SK-N-SH treated with all-trans-retinoic acid at 6 μM for 48 hours (cell line): ENCODE measurements around the gene KIF24.

Experiments used
- ATAC-seq: fragments of 200-7000 bp; cut with Tn5 transposase; 3 replicates; pipeline ENCODE4 v1.9.1; 2020; ENCODE audit warnings: mild to moderate bottlenecking, moderate library complexity
- ARNTL ChIP-seq: fragments of 450-650 bp; formaldehyde crosslinking; IDR thresholded peaks from 2 replicates; pipeline ENCODE4 v1.5.0; 2020; ENCODE audit warnings: low read depth, mild to moderate bottlenecking, moderate library complexity, borderline replicate concordance
- BACH2 ChIP-seq: fragments of 250-450 bp; sonication (Bioruptor Pico); IDR thresholded peaks from 2 replicates; pipeline ENCODE4 v1.9.0; 2021; ENCODE audit warnings: mild to moderate bottlenecking, borderline replicate concordance
- CSDC2 ChIP-seq: fragments of 250-450 bp; sonication (Bioruptor Pico); IDR thresholded peaks from 2 replicates; pipeline ENCODE4 v1.5.0; 2020; ENCODE audit warnings: mild to moderate bottlenecking, moderate library complexity
- ESRRG ChIP-seq: fragments of 250-450 bp; sonication (Bioruptor Pico); IDR thresholded peaks from 2 replicates; pipeline ENCODE4 v1.6.1; 2021; ENCODE audit warnings: mild to moderate bottlenecking
- GLIS3 ChIP-seq: fragments of 250-450 bp; sonication (Bioruptor Pico); IDR thresholded peaks from 2 replicates; pipeline ENCODE4 v1.5.0; 2020; ENCODE audit warnings: mild to moderate bottlenecking, moderate library complexity
- ISL1 ChIP-seq: fragments of 250-450 bp; sonication (Bioruptor Pico); IDR thresholded peaks from 2 replicates; pipeline ENCODE4 v2.1.2; 2022; ENCODE audit warnings: mild to moderate bottlenecking, moderate library complexity
- OSR1 ChIP-seq: fragments of 250-450 bp; sonication (Bioruptor Pico); IDR thresholded peaks from 2 replicates; pipeline ENCODE4 v1.8.0; 2022; ENCODE audit warnings: moderate library complexity, mild to moderate bottlenecking, inconsistent platforms
- PPARA ChIP-seq: fragments of 250-450 bp; sonication (Bioruptor Pico); IDR thresholded peaks from 2 replicates; pipeline ENCODE4 v1.5.0; 2020; ENCODE audit warnings: mild to moderate bottlenecking, borderline replicate concordance
- RARB ChIP-seq: fragments of 250-450 bp; sonication (Bioruptor Pico); IDR thresholded peaks from 2 replicates; pipeline ENCODE4 v1.8.0; 2021; ENCODE audit warnings: mild to moderate bottlenecking, moderate library complexity
- SNAI2 ChIP-seq: fragments of 250-450 bp; sonication (Bioruptor Pico); IDR thresholded peaks from 2 replicates; pipeline ENCODE4 v1.5.0; 2020; ENCODE audit warnings: mild to moderate bottlenecking, moderate library complexity
- TCF4 ChIP-seq: fragments of 250-450 bp; sonication (Bioruptor Pico); IDR thresholded peaks from 2 replicates; pipeline ENCODE4 v1.8.0; 2021; ENCODE audit warnings: mild to moderate bottlenecking, moderate library complexity, borderline replicate concordance
- TOX ChIP-seq: fragments of 250-450 bp; sonication (Bioruptor Pico); IDR thresholded peaks from 2 replicates; pipeline ENCODE4 v1.8.0; 2021; ENCODE audit warnings: mild to moderate bottlenecking, moderate library complexity, borderline replicate concordance
- TSHZ2 ChIP-seq: fragments of 250-450 bp; sonication (Bioruptor Pico); IDR thresholded peaks from 2 replicates; pipeline ENCODE4 v1.5.0; 2020; ENCODE audit warnings: mild to moderate bottlenecking, moderate library complexity
- ZC3H10 ChIP-seq: fragments of 250-450 bp; sonication (Bioruptor Pico); IDR thresholded peaks from 2 replicates; pipeline ENCODE4 v1.5.1; 2021; ENCODE audit warnings: mild to moderate bottlenecking, moderate library complexity
- ZFP3 ChIP-seq: fragments of 250-450 bp; sonication (Bioruptor Pico); IDR thresholded peaks from 2 replicates; pipeline ENCODE4 v1.5.0; 2020; ENCODE audit warnings: mild to moderate bottlenecking, moderate library complexity
- ZFP30 ChIP-seq: fragments of 450-650 bp; formaldehyde crosslinking; IDR thresholded peaks from 2 replicates; pipeline ENCODE4 v1.5.0; 2022; ENCODE audit warnings: mild to moderate bottlenecking, moderate library complexity
- ZNF565 ChIP-seq: fragments of 450-650 bp; formaldehyde crosslinking; conservative IDR thresholded peaks from 2 replicates; pipeline ENCODE4 v1.5.0; 2020; ENCODE audit warnings: low read depth, mild to moderate bottlenecking, moderate library complexity
- ZNF70 ChIP-seq: fragments of 450-650 bp; formaldehyde crosslinking; IDR thresholded peaks from 2 replicates; pipeline ENCODE4 v1.5.0; 2020; ENCODE audit warnings: mild to moderate bottlenecking, moderate library complexity
- ZNF8 ChIP-seq: fragments of 450-650 bp; formaldehyde crosslinking; IDR thresholded peaks from 2 replicates; pipeline ENCODE4 v1.5.0; 2020; ENCODE audit warnings: mild to moderate bottlenecking, moderate library complexity
- TF ChIP-seq, protein P1 (sequence below): fragments of 250-450 bp; sonication (Bioruptor Pico); IDR thresholded peaks from 2 replicates; pipeline ENCODE4 v1.5.1; 2021; ENCODE audit warnings: mild to moderate bottlenecking, moderate library complexity
- TF ChIP-seq, protein P2 (sequence below): fragments of 250-450 bp; sonication (Bioruptor Pico); IDR thresholded peaks from 2 replicates; pipeline ENCODE4 v1.5.1; 2020; ENCODE audit warnings: low read depth, mild to moderate bottlenecking, moderate library complexity
- TF ChIP-seq, protein P3 (sequence below): fragments of 250-450 bp; sonication (Bioruptor Pico); IDR thresholded peaks from 2 replicates; pipeline ENCODE4 v1.8.0; 2021; ENCODE audit warnings: low read depth, mild to moderate bottlenecking, moderate library complexity, borderline replicate concordance

KIF24 gene

DNA sequence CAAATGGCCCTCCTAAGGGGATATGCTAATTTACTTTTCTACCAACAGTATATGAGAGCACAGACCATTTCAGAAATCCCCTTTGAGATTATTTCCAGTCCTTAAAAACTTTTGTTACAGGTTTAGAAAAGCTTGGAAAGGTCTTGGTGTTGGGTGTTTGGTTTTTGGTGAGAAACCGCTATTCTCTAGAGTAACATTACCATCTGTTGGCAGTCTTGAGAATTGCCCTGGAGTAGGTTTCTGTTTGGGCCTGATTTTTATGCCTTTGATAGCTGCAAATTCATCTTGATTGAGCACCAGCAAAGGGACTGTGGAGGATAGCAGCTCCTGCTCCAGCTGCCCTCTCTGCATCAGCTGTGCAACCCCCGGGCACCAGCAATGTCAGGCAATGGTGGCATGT, 8.3 kb upstream of the KIF24 start:
- ATAC-seq: no peak; the same call in 2 of the 3 replicates
- TF ChIP-seq, protein P1, sequence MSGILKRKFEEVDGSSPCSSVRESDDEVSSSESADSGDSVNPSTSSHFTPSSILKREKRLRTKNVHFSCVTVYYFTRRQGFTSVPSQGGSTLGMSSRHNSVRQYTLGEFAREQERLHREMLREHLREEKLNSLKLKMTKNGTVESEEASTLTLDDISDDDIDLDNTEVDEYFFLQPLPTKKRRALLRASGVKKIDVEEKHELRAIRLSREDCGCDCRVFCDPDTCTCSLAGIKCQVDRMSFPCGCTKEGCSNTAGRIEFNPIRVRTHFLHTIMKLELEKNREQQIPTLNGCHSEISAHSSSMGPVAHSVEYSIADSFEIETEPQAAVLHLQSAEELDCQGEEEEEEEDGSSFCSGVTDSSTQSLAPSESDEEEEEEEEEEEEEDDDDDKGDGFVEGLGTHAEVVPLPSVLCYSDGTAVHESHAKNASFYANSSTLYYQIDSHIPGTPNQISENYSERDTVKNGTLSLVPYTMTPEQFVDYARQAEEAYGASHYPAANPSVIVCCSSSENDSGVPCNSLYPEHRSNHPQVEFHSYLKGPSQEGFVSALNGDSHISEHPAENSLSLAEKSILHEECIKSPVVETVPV (CRISPR knock-in tag): no peak
- TF ChIP-seq ZFP30 (no peak), GLIS3 (CRISPR knock-in tag) (no peak), SNAI2 (no peak), ZFP3 (CRISPR knock-in tag) (no peak), ZNF565 (CRISPR knock-in tag) (no peak)

DNA sequence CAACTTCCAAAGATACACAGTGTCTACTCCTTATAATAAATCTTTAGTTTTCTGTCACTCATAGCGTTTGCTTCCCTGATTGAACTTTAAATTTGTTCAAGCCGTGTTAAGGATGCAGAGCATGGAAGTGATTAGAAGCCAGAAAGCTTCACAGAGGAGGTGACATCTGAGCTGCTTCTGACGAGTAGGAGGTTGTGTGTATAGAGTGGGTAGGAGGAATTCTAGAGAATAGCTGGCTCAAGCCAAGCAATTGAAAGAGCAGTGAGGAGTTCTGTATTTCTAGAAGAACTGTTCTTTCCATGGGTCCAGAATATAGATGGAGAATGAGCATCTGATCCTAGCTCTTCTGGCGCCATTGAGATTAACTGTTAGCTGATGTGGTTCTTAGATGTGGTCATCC, 6.3 kb upstream of the KIF24 start:
- TF ChIP-seq ZC3H10 (CRISPR knock-in tag) (no peak), SNAI2 (no peak), ZNF70 (no peak), PPARA (CRISPR knock-in tag) (no peak), TSHZ2 (CRISPR knock-in tag) (no peak), OSR1 (no peak), RARB (no peak), TOX (CRISPR knock-in tag) (no peak), TCF4 (CRISPR knock-in tag) (no peak), GLIS3 (CRISPR knock-in tag) (no peak), ISL1 (no peak), ESRRG (no peak), ZNF565 (CRISPR knock-in tag) (no peak), ARNTL (CRISPR knock-in tag) (no peak), BACH2 (no peak), CSDC2 (CRISPR knock-in tag) (no peak), ZNF8 (CRISPR knock-in tag) (no peak)
- TF ChIP-seq, protein P2, sequence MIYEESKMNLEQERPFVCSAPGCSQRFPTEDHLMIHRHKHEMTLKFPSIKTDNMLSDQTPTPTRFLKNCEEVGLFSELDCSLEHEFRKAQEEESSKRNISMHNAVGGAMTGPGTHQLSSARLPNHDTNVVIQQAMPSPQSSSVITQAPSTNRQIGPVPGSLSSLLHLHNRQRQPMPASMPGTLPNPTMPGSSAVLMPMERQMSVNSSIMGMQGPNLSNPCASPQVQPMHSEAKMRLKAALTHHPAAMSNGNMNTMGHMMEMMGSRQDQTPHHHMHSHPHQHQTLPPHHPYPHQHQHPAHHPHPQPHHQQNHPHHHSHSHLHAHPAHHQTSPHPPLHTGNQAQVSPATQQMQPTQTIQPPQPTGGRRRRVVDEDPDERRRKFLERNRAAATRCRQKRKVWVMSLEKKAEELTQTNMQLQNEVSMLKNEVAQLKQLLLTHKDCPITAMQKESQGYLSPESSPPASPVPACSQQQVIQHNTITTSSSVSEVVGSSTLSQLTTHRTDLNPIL (CRISPR knock-in tag): no peak
- TF ChIP-seq, protein P3, sequence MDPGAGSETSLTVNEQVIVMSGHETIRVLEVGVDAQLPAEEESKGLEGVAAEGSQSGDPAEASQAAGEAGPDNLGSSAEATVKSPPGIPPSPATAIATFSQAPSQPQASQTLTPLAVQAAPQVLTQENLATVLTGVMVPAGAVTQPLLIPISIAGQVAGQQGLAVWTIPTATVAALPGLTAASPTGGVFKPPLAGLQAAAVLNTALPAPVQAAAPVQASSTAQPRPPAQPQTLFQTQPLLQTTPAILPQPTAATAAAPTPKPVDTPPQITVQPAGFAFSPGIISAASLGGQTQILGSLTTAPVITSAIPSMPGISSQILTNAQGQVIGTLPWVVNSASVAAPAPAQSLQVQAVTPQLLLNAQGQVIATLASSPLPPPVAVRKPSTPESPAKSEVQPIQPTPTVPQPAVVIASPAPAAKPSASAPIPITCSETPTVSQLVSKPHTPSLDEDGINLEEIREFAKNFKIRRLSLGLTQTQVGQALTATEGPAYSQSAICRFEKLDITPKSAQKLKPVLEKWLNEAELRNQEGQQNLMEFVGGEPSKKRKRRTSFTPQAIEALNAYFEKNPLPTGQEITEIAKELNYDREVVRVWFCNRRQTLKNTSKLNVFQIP (CRISPR knock-in tag): no peak
- TF ChIP-seq, protein P1 (CRISPR knock-in tag): no peak
- no peak for ATAC-seq

- ATAC-seq: no peak
- TF ChIP-seq, protein P2 (CRISPR knock-in tag): no peak
- no peak for TF ChIP-seq TSHZ2 (CRISPR knock-in tag)
- TF ChIP-seq ESRRG: no peak
- no peak for TF ChIP-seq ZNF565 (CRISPR knock-in tag)
- TF ChIP-seq, protein P1 (CRISPR knock-in tag): no peak
- no peak for TF ChIP-seq SNAI2
- TF ChIP-seq TCF4 (CRISPR knock-in tag): no peak
- TF ChIP-seq ZNF70: no peak
Observed at GRCh38 chr9:34334916-34335315, 5.8 kb upstream of the KIF24 start.
